HG03135 (cell line): ENCODE measurements around the gene CNTN4.
"Not testable (repeated sequence)": the region's sequence is repeated elsewhere in the genome, so short reads cannot be mapped to it uniquely, and the experiment has no call there.

Experiments used
- ATAC-seq: cut with Tn5 transposase; IDR thresholded peaks from one replicate; pipeline ENCODE4 v1.9.1; 2021; ENCODE audit warnings: mild to moderate bottlenecking, moderate library complexity; ENCODE audit not compliant: unreplicated experiment

The CNTN4 gene

DNA sequence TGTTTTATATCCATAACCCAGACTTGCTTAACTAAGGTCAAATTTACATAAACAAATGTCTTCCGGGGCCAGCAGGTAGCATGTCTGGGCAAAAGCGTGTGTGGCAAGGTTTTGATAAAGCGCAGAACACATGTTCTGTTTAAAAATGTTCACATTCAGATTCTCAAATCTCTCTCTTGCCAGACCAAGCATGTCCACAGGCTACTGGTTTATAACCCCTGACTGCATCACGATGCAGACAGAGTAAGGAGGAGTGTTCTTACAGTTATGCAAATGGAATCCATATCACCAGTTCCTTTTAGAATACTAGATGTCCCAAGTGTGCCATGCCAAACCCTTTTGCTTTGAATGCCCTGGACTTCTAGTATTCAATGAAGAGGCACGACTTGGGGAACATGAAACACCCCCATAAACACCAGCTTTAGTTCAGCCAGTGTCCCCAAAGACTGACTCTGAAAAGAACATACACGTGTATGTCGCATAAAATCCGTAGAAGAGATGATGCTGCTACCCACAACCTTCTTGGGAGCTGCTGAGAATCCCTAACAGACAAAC lies 412.0 kb downstream of the CNTN4 start:
- no peak for ATAC-seq

DNA sequence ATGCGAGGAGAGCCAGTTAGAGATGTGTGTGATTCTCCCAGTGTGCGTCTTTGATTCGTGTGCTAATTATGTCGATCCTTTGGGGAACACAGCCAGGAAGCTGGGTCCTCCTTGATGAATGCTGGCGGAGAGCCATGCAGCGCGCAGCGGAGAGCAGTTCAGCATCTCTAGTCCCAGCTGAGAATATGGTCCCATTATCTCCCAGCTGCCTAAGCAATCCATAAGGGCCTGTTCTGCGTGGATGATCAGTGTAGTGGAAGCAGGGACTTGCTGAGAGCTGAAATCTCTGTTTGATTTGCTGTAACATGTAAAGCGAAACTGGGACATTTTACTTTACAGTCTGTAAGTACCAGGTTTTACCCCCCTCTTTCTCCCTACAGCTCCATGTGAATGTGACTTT lies 412.7 kb downstream of the CNTN4 start:
- no peak for ATAC-seq

DNA sequence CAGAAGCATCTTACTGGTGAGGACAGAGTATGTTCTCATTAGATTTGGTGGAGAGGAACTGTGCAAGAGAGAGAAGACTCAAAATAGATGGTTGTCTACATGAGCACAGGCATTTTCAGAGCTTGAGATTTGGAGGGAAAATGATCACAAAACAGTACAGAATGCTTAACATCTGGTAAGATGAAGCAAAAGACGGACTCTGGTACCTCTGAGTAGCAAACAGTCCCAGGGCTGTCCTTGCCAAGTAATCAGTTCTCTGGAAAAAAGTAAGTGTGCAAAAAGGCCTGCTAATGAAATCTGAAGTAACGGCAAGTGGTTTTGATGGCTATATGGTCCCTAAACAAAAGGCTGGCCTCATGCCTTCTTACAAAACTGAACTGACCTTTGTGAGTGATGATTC lies 414.2 kb downstream of the CNTN4 start:
- no peak for ATAC-seq

DNA sequence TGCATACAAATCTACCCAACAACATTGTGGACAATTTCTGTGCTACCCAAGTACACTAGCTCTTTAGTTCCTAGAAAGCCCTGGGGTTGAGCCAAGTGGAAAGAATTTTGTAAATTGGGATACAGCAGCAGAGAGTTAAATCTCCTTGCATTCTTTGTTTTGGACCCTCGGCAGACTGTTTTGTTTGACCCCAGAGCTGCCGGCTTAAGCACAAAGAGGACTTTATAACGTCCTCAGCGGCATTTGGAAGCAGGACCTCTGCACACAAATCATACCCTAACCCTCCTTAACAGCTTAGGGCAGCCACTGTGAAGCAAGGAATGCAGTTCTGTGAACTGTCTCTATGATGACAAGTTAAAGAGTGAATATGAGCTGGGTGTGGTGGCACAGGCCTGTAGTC lies 415.3 kb downstream of the CNTN4 start:
- ATAC-seq, result no peak

DNA sequence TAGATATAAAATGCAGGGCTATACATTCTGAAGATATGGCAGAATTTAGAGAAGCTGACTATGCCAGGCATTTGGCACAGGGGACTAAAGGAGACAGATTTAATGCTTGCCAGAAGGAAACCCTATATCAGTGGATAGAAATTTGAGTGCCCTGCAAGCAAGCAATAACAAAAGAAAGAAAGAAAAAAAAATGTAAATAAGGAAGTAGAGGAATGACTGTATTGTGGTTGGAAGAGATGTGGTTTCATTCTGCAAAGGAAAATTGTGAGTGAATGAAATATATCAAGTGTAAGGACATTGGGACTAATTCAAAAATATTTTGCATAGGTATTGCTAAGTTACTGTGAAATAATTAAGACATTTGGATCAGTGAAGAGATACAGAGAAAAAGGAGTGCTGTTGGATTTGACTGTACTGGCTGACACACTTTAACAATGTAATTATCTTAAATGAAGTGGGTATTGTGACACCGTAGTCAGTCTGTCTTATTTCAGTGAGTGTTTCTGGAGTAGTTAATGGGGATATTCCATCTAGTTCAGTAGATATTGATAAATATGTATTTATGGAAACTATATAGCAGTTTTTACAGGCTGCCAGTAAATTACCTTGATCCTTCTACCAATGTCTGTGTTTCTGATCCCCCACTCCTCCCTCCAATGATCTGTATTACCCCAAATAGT lies 418.2 kb downstream of the CNTN4 start:
- ATAC-seq, result no peak

DNA sequence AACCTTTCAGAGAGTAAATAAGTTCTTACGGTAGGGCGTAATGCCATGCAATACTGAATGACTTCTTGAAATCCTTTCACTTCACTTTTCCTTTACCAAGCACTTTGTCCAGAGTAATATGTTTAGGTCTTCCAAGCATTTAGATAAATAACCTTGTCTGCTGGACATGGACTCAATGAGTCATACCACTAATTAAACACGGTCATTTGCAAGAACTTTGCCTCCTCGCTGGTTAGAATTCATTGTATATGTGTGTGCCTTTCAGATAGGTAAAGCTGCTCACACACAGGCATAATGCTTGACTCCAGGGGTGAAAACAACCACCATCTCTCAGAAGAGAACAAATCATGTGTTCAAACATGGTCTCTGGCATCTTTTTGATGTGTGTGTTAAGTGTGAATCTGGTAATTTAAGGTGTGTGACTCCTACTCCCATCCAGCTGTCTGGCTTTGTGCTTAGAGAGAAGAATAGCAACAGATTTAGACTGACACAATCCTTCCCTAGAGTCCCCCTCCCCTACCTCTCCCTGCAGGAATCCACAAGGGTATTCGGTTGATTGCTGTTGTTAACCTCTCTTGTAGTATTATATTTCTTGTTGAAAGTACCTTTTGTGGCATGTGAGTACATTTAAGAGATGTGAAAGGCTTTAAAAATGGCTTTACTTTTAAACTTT lies 419.0 kb downstream of the CNTN4 start:
- ATAC-seq, result no peak

DNA sequence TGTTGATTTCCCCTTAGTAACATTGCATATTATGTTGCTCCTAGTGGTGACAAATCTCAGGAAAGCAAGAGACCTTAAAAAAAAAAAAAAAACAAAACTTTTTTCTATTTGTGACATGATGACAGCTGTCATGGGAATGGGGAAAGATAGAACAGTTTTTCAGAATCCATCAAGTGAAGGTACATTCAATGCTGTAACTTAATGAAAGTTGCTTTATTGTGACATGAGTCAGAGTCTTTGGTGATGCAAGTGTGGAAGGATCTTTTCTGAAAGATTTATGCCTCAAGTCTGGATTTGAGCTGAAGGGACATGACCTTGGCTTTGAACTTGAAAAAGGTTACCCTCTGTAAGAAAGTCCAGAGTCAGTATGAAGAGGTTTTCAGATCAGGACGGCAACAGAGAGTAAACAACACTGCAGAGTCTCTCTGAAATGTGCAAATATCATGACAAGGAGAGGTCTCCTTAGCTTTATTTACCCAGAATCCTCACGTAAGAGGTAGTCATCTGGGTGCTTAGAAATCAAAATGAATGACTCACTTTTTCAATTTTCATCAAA lies 424.7 kb downstream of the CNTN4 start:
- ATAC-seq, result no peak

DNA sequence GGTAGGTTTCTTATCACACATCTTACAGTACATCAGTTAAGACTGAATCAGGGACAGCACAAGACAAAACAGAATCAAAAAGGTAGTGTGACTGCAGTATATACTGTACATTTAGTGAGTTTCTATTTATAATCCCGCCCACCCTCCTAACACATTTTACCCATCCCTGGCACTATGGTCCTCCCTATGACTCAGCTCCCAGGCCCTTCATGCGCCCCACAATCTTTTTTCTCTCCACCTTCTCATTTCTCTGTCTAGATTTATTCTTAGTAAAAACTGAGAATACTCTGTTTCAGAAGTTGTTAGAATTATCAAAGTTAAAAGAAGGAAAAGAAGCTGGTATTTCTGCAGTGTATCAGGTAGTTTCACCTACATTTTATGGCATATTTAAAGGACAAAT lies 427.3 kb downstream of the CNTN4 start:
- no peak for ATAC-seq

DNA sequence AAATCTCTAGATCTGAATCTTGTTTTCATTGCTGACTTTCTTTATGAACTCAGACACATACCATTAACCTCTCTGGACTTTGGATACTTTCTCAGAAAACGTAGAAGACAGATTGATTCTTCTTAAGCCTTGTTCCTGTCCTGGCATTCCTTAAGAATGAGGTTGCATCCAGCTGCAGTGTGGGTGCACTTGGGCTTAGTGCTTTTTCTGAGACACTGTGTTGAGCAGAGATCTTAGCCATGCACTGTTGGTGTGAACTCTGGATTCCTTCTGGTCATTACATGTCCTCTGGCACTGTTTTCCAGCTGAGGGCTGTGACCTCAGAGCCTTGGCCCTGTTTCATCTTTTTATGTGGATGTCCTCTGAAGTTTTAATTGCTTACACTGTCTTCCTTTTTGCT lies 428.3 kb downstream of the CNTN4 start:
- no peak for ATAC-seq

DNA sequence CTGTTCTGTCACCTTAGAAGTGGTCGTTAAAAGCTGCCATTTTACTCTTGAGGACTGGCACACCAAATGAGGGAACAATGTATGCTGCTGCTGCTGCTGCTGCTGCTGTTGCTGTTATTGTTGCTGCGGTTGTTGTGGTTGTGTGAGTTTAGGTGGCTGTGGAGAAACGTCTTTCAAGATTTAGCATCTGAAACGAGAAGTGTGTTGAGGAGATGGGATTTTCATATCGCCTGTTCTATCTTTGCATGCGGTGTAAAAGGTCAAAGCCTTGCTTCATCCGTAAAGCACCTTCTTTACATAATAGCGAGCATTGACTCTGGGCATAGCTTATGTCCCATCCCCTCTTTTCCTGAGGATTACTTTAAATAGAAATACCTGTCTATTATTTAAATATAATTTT lies 428.7 kb downstream of the CNTN4 start:
- ATAC-seq, result not testable (repeated sequence)

DNA sequence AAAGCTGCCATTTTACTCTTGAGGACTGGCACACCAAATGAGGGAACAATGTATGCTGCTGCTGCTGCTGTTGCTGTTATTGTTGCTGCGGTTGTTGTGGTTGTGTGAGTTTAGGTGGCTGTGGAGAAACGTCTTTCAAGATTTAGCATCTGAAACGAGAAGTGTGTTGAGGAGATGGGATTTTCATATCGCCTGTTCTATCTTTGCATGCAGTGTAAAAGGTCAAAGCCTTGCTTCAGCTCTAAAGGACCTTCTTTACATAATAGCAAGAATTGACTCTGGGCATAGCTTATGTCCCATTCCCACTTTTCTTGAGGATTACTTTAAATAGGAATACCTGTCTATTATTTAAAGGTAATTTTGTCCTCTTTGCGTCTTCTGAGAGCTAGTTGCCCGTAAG lies 436.1 kb downstream of the CNTN4 start:
- ATAC-seq, result not testable (repeated sequence)

DNA sequence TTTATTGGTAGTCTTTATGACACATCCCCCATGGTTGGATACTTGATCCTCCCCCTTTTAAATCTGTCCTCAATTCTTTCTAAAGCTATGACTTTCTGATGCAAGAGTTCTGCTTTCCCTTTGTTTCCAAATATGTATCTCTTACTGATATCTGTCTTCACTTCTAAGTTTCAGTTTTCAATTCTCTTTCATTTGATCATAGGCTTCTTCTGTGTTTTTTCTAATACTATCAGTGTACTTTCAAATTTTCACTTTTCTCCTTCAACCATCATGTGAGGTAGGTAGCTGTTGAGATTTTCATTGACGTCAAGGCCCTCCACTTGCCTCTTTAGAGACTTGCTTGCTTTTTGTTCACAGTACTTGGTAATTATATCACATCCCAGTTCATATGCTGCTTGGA lies 436.5 kb downstream of the CNTN4 start:
- ATAC-seq, result no peak

DNA sequence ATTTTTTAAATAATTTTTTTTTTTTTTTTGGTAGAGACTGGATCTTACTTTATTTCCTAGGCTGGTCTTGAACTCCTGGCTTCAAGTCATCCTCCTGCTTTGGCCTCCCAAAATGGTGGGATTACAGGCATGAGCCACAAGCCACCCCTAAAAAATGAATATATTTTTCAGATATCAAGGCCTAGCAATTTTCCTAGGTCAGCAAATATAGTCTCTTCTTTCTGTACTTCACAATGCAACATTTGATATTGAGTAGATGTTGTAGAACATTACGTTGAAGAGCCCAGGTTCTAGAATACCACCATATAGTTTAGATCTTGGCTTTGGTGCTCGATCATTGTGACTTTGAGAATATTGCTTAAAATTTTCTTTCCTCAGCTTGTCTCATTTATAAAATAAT lies 437.9 kb downstream of the CNTN4 start:
- no peak for ATAC-seq

DNA sequence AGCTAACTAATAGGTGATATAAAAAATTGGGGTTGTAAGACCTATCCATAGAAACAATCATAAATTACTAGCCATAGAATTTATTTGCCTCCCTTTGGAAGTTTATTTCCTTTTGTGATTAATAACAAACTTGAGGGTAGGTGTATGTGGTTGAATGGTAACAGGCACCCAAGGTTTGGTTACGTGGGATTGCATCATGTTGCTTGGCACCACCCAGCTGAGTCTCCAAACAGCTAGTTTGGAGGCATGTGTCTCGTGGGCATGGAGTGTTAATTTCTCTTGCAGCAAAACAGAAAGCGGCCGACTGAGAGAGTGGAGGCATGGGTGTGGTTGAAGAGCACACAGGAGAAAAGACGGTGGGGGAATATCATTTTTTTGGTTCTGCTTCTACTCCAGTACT lies 441.4 kb downstream of the CNTN4 start:
- ATAC-seq, result no peak

DNA sequence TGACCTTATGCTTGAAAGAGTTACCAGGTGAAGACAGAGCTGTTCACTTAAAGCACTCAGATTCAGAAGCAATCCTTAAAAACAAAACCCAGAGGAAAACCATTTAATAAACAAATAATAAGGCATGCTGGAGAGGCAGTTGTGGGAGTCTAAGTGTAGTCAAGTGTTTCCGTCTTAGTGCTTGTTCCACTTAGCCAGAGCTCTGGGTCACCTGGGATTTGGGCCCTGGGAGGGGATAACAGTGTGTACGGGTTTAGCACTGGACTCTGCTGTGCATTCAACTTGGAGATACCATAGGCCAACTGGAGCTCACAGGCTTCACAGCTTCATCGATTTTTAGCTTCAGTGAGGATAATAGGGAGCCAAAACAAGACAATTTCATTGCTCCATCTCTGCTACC lies 444.6 kb downstream of the CNTN4 start:
- no peak for ATAC-seq

DNA sequence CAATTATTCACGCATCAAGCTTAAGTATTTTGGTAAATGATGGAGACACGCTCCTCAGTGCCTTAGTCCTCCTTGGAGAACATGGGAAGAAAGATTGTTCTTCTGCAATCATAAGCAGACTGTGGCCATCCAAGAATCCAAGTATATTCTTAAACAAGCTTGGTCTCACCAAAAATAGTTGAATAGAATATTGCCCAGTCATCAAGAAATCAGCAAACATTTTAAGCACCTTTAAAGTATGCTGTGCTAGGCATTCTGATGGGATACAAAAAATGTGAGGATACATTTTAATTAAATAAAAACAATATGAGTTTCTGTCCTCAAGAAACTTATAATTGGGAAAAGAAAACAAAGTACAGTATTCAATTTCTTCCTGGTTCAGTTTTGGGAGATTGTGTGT lies 445.5 kb downstream of the CNTN4 start:
- no peak for ATAC-seq

DNA sequence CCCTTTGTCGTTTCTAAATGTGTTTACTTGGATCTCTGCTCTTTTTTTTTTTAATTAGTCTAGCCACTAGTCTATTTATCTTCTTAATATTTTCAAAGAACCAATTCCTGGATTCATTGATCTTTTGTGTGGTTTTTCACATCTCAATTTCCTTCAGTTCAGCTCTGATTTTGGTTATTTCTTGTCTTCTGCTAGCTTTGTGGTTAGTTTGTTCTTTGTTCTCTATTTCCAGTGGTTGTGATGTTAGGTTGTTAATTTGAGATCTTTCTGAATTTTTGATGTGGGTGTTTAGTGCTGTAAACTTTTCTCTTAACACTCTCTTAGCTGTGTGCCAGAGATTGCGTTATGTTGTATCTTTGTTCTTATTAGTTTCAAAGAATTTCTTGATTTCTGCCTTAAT lies 446.1 kb downstream of the CNTN4 start:
- ATAC-seq, result no peak

DNA sequence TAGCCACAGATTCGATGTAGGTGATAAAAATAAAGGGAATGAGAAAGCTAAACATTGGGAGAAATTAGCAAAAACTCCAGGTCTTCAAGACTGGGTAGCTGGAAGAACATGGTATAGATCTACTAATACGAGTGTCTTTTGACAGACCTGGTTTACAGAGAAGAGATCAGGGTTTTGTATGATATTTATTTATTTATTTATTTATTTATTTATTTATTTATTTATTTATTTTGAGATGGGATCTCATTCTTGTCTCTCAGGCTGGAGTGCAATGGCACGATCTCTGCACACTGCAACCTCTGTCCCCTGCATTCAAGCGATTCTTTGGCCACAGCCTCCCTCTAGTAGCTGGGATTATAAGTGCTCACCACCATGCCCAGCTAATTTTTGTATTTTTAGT lies 448.4 kb downstream of the CNTN4 start:
- no peak for ATAC-seq

DNA sequence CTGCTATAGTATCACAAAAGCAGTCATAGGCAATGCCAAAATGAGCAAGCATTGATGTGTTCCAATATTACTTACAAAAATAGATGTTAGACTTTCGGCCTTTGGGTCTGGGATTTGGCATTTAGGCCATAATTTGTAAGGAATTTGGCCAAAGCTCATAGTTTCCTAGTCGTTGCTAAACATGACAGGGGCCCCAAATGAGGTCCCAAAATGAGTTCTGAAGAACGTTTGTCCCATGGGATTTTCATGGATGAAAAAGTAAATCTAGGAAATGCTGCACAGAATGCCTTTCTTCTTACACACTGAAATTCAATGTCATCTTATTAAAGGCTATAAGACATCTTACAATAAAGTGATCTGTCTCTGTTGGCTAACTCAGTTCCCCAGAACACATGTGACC lies 456.0 kb downstream of the CNTN4 start:
- ATAC-seq, result no peak

DNA sequence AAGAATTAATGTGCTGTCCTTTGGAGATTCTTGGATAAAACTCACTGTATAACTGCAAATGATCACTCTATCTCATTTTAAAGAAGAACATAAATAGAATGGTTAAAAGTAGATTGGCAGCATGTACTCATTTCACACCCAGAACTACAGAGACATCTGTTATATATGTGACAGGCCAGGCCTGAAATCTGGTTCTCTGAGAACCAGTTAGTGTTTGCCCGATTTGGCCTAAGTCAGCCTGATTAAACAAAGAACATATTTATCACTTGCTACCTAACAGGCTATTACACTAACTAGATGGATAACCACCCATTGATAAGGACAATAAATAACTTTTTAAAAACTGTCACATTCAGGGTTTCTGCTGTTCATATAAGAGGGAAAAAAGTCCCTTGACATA lies 460.1 kb downstream of the CNTN4 start:
- ATAC-seq, result no peak

DNA sequence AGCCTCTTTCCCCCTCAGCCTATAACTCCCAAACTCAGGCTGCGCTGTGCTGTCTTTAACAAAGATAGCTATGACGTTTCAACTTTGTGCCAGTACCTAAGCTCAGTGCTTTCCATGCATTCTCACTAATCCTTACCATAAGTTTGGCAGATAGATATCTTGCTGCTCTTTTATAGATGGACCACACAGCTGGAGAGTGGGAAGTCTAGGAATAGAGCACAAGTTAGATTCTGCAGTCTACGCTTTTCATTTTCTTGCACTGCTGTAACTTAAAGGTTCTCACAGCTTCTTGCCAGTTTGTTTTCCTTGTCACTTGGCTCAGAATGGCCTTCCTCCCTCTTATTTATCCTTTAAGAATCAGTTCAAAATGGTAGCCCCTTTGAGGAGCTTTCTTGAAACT lies 468.8 kb downstream of the CNTN4 start:
- ATAC-seq, result no peak

DNA sequence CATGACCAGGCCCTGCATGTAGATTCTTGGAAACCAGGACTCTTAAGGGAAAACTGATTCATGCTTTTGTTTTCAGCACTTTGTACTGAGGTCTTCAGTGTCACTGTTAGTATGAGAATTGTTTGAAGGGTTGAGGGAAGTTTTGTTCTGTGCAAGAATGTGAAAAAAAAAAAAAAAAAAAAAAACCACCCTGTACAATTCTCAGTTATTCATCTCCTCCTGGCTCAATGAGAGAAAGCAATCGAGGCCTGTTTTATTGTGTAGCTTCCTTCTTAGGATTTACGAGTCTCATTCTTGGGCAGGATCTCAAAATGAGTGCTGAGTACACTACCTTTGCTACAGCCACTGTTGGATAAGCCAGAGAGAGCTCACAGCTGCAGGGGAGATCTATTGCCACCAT lies 469.5 kb downstream of the CNTN4 start:
- ATAC-seq, result no peak
